Neural cell (in vitro differentiated cells): ENCODE results near the gene SKIL. TPM values are rescaled to one million over a fixed set of nuclear protein-coding genes. Genes with fewer than 3 reads are reported as not detected.
"Not testable (repeated sequence)": the region's sequence is repeated elsewhere in the genome, so short reads cannot be mapped to it uniquely, and the experiment has no call there.

Experiments used
- H2AFZ ChIP-seq: fragments of 200-600, 300-800 bp; sonication (generic), shearing (Covaris generic); 2 replicates; pipeline ENCODE4 v1.6.0; 2014; ENCODE audit warnings: low read depth, mild to moderate bottlenecking, antibody characterized with exemption, low read length, moderate library complexity
- H3F3A ChIP-seq: fragments of 200-600 bp; shearing (Covaris generic); 2 replicates; pipeline ENCODE4 v1.6.1; 2016; ENCODE audit warnings: mild to moderate bottlenecking, moderate library complexity, mixed read lengths, antibody characterized with exemption, low read length; ENCODE audit not compliant: insufficient read depth, poor library complexity, severe bottlenecking
- H3K27ac ChIP-seq: fragments of 200-600, 300-800 bp; sonication (generic), shearing (Covaris generic); 2 replicates; pipeline ENCODE4 v1.5.1; 2014; ENCODE audit warnings: mild to moderate bottlenecking, low read length, moderate library complexity
- H3K27me3 ChIP-seq: fragments of 300-800, 200-600 bp; sonication (generic), shearing (Covaris generic); 2 replicates; pipeline ENCODE4 v1.6.0; 2014; ENCODE audit warnings: mild to moderate bottlenecking, low read depth, low read length, moderate library complexity; ENCODE audit not compliant: insufficient read depth
- H3K36me3 ChIP-seq: fragments of 300-800, 200-600 bp; sonication (generic), shearing (Covaris generic); 2 replicates; pipeline ENCODE4 v1.5.1; 2014; ENCODE audit warnings: mild to moderate bottlenecking, antibody characterized with exemption, low read length, moderate library complexity; ENCODE audit not compliant: insufficient read depth
- H3K4me2 ChIP-seq: fragments of 300-800, 200-600 bp; sonication (generic), shearing (Covaris generic); 2 replicates; pipeline ENCODE4 v1.6.0; 2014; ENCODE audit warnings: mild to moderate bottlenecking, low read length
- H3K4me3 ChIP-seq: fragments of 300-800, 200-600 bp; sonication (generic), shearing (Covaris generic); 2 replicates; pipeline ENCODE4 v1.5.1; 2014; ENCODE audit warnings: mild to moderate bottlenecking, low read length, moderate library complexity
- H3K79me2 ChIP-seq: fragments of 200-600 bp; shearing (Covaris generic); replicated peaks from 2 replicates; pipeline ENCODE4 v1.6.0; 2014; ENCODE audit warnings: mild to moderate bottlenecking, low read length, moderate library complexity; ENCODE audit not compliant: insufficient read depth
- H3K9ac ChIP-seq: fragments of 300-800, 200-600 bp; sonication (generic), shearing (Covaris generic); 2 replicates; pipeline ENCODE4 v1.6.1; 2016; ENCODE audit warnings: mild to moderate bottlenecking, low read length, mixed read lengths
- H3K9me2 ChIP-seq: fragments of 200-600 bp; shearing (Covaris generic); 2 replicates; pipeline ENCODE4 v1.6.1; 2016; ENCODE audit warnings: mild to moderate bottlenecking, low read length, mixed read lengths; ENCODE audit not compliant: insufficient read depth
- H3K9me3 ChIP-seq: fragments of 200-600, 300-800 bp; sonication (generic), shearing (Covaris generic); 2 replicates; pipeline ENCODE4 v1.6.1; 2016; ENCODE audit warnings: mild to moderate bottlenecking, mixed run types, low read length, moderate library complexity, mixed read lengths
- H4K20me1 ChIP-seq: fragments of 200-600 bp; shearing (Covaris generic); 2 replicates; pipeline ENCODE4 v1.6.1; 2016; ENCODE audit warnings: mild to moderate bottlenecking, mixed run types; ENCODE audit not compliant: insufficient read depth
- CTCF ChIP-seq: fragments of 450-650 bp; IDR thresholded peaks from 2 replicates; pipeline ENCODE4 v1.5.1; 2014; ENCODE audit warnings: antibody characterized with exemption, mild to moderate bottlenecking, moderate library complexity; ENCODE audit not compliant: poor library complexity, severe bottlenecking
- EP300 ChIP-seq: fragments of 450-650 bp; conservative IDR thresholded peaks from 2 replicates; pipeline ENCODE4 v1.6.1; 2014; ENCODE audit warnings: antibody characterized with exemption, mild to moderate bottlenecking, moderate library complexity; ENCODE audit not compliant: poor library complexity, severe bottlenecking
- EZH2 ChIP-seq: fragments of 200-600, 300-800 bp; shearing (Covaris generic), sonication (generic); IDR thresholded peaks from 2 replicates; pipeline ENCODE4 v1.6.1; 2014; ENCODE audit warnings: antibody characterized with exemption, low read length, borderline replicate concordance, mild to moderate bottlenecking; ENCODE audit not compliant: insufficient read depth, poor library complexity, severe bottlenecking
- MXI1 ChIP-seq: fragments of 450-650 bp; conservative IDR thresholded peaks from 2 replicates; pipeline ENCODE4 v1.6.1; 2014; ENCODE audit warnings: antibody characterized with exemption, mild to moderate bottlenecking; ENCODE audit not compliant: poor library complexity, severe bottlenecking
- POLR2AphosphoS5 ChIP-seq: IDR thresholded peaks from 2 replicates; pipeline ENCODE4 v1.6.1; 2012
- RAD21 ChIP-seq: fragments of 450-650 bp; conservative IDR thresholded peaks from 2 replicates; pipeline ENCODE4 v1.6.1; 2014; ENCODE audit warnings: antibody characterized with exemption, mild to moderate bottlenecking, moderate library complexity
- REST ChIP-seq: IDR thresholded peaks from 2 replicates; pipeline ENCODE4 v1.6.1; 2012; ENCODE audit warnings: borderline replicate concordance
- SMC3 ChIP-seq: fragments of 450-650 bp; conservative IDR thresholded peaks from 2 replicates; pipeline ENCODE4 v1.6.1; 2014; ENCODE audit warnings: antibody characterized with exemption, mild to moderate bottlenecking, moderate library complexity; ENCODE audit not compliant: poor library complexity
- TAF1 ChIP-seq: IDR thresholded peaks from 2 replicates; pipeline ENCODE4 v1.6.1; 2012; ENCODE audit warnings: low read depth
- polyA plus RNA-seq: library from polyadenylated mRNA; depleted of rRNA; stranded (reverse); fragments of >200 nt; gene quantifications from 2 replicates; pipeline ENCODE4 v1.2.3, GENCODE V29; 2014

The SKIL gene
- polyA plus RNA-seq, 1 donor from 2014 or later: 36.9 TPM

- TF ChIP-seq MXI1 (no peak), EZH2 (no peak), POLR2AphosphoS5 (no peak), EP300 (no peak), SMC3 (no peak), CTCF (no peak), TAF1 (no peak), RAD21 (no peak), REST (no peak)
- Histone ChIP-seq H3K4me2 (no peak overlapping the region), H4K20me1 (no peaks in the 10 kb centered on the region), H3K36me3 (no peaks in the 10 kb centered on the region), H3K79me2 (no peaks in the 10 kb centered on the region), H3K27ac (no peak overlapping the region), H3F3A (no peaks in the 10 kb centered on the region), H3K9me2 (no peaks in the 10 kb centered on the region), H3K9ac (no peak overlapping the region), H3K27me3 (no peaks in the 10 kb centered on the region), H2AFZ (no peak overlapping the region), H3K9me3 (no peaks in the 10 kb centered on the region), H3K4me3 (no peak overlapping the region)
These were observed 30.3 kb upstream of the SKIL start for GRCh38 chr3:170327040-170327808.

- H3K9me2 ChIP-seq, H3K4me2 ChIP-seq, H3K36me3 ChIP-seq, H3K79me2 ChIP-seq, H3K9me3 ChIP-seq, H2AFZ ChIP-seq, H3F3A ChIP-seq, H3K4me3 ChIP-seq, H3K9ac ChIP-seq, H3K27me3 ChIP-seq, H3K27ac ChIP-seq, H4K20me1 ChIP-seq: not testable (repeated sequence)
These were observed 29.5 kb upstream of the SKIL start for GRCh38 chr3:170327868-170328548.
